ENCODE data around the gene PPP3CA. TPM values are rescaled to one million over a fixed set of nuclear protein-coding genes. Genes with fewer than 3 reads are reported as not detected.

Gene PPP3CA
- total and polyA plus RNA-seq, 2 experiments from 2014 or later = 27.0 to 45.2 TPM

GRCh38 chr4:101274888-101275752, 72.2 kb downstream of the PPP3CA start:
- no peaks in the 10 kb centered on the region for H4K20me1 ChIP-seq (replicated peaks; ENCODE audit: insufficient read depth)
- TF ChIP-seq ETS1 (IDR thresholded peaks at IDR 0.05) (no peak), CTCF (conservative IDR thresholded peaks at IDR 0.05; ENCODE audit: low read depth in 2 of 2) (no peak), POLR2AphosphoS5 (IDR thresholded peaks at IDR 0.05; ENCODE audit: low read depth) (no peak), REST (IDR thresholded peaks at IDR 0.05; ENCODE audit: unreplicated experiment) (no peak), STAT1 (IDR thresholded peaks at IDR 0.05; ENCODE audit: unreplicated experiment) (no peak), NANOG (IDR thresholded peaks at IDR 0.05; ENCODE audit: borderline replicate concordance) (no peak), CREB1 (CRISPR knock-in tag; IDR thresholded peaks at IDR 0.05; ENCODE audit: low read depth) (no peak), ZNF462 (CRISPR knock-in tag; IDR thresholded peaks at IDR 0.05) (no peak), JUNB (IDR thresholded peaks at IDR 0.05; ENCODE audit: unreplicated experiment) (no peak), ZNF331 (CRISPR knock-in tag; IDR thresholded peaks at IDR 0.05; ENCODE audit: low read depth) (no peak), EZH2 (IDR thresholded peaks at IDR 0.05; ENCODE audit: low read depth, unreplicated experiment) (no peak), ZNF114 (CRISPR knock-in tag; IDR thresholded peaks at IDR 0.05) (no peak), EZH2phosphoT487 (IDR thresholded peaks at IDR 0.05; ENCODE audit: unreplicated experiment) (no peak)
- no peaks in the 10 kb centered on the region for H3K9me3 Mint-ChIP-seq
- H2AFZ ChIP-seq = no peak overlapping the region
- H3F3A ChIP-seq (replicated peaks; ENCODE audit: low read depth) = no peaks in the 10 kb centered on the region
- peaks cover 21% of the 10 kb centered on the region for H3K4me1 ChIP-seq (ENCODE audit: insufficient read depth)
- no peaks in the 10 kb centered on the region for H3K36me3 ChIP-seq (ENCODE audit: insufficient read depth)
- no peak overlapping the region for H3K4me2 ChIP-seq
- ATAC-seq = no peak
- H3K79me2 ChIP-seq (replicated peaks; ENCODE audit: insufficient read depth) = peaks cover 47% of the 10 kb centered on the region
- no peaks in the 10 kb centered on the region for H3K27me3 Mint-ChIP-seq (ENCODE audit: insufficient read depth, low read depth, poor library complexity)
- H3K9me2 ChIP-seq (ENCODE audit: insufficient read depth) = no peaks in the 10 kb centered on the region
- peaks cover 63% of the 10 kb centered on the region for H3K4me1 Mint-ChIP-seq
- H3K27ac Mint-ChIP-seq = peak overlapping the region; percentile 76
- DNase-seq (ENCODE audit: low spot score) = no peak
- no peak overlapping the region for H3K4me3 Mint-ChIP-seq
- H3K27ac ChIP-seq (ENCODE audit: low read depth) = no peak overlapping the region
- no peaks in the 10 kb centered on the region for H3K36me3 Mint-ChIP-seq (ENCODE audit: low read depth)
- no peaks in the 10 kb centered on the region for H3K27me3 ChIP-seq (ENCODE audit: insufficient read depth)
- H3K4me3 ChIP-seq = no peak overlapping the region
